Activated CD8-positive, alpha-beta memory T cell treated with anti-CD3 and anti-CD28 coated beads, Interleukin-2, amount 50 U/mL, for 48 hours (primary cell): ENCODE data around the gene DNAH9.

Source experiments
- DNase-seq: peaks from one replicate; pipeline ENCODE4 v3.0.0-alpha.2; 2020

Gene DNAH9

GRCh38 chr17:11780621-11781020 lies 182.4 kb downstream of the DNAH9 start:
- no peak for DNase-seq

- no peak for DNase-seq
Observed at GRCh38 chr17:11786711-11787438, 188.6 kb downstream of the DNAH9 start.

GRCh38 chr17:11795906-11796305 lies 197.6 kb downstream of the DNAH9 start:
- no peak for DNase-seq

GRCh38 chr17:11797803-11798202 lies 199.5 kb downstream of the DNAH9 start:
- DNase-seq: no peak

GRCh38 chr17:11803231-11803969 lies 205.1 kb downstream of the DNAH9 start:
- DNase-seq: no peak

GRCh38 chr17:11805138-11805537 lies 206.9 kb downstream of the DNAH9 start:
- no peak for DNase-seq

- no peak for DNase-seq
Observed at GRCh38 chr17:11805952-11806351, 207.7 kb downstream of the DNAH9 start.

GRCh38 chr17:11807606-11808005 lies 209.3 kb downstream of the DNAH9 start:
- DNase-seq: no peak

GRCh38 chr17:11813278-11813677 lies 215.0 kb downstream of the DNAH9 start:
- no peak for DNase-seq

- no peak for DNase-seq
Observed at GRCh38 chr17:11813871-11814270, 215.6 kb downstream of the DNAH9 start.

- DNase-seq: no peak
Observed at GRCh38 chr17:11814655-11815262, 216.5 kb downstream of the DNAH9 start.

- no peak for DNase-seq
Observed at GRCh38 chr17:11816409-11816808, 218.1 kb downstream of the DNAH9 start.

- no peak for DNase-seq
Observed at GRCh38 chr17:11823862-11824261, 225.6 kb downstream of the DNAH9 start.

GRCh38 chr17:11825572-11826209 lies 227.4 kb downstream of the DNAH9 start:
- no peak for DNase-seq

GRCh38 chr17:11832401-11833137 lies 234.3 kb downstream of the DNAH9 start:
- no peak for DNase-seq

- DNase-seq: no peak
Observed at GRCh38 chr17:11836508-11836907, 238.2 kb downstream of the DNAH9 start.

- DNase-seq: no peak
Observed at GRCh38 chr17:11840052-11840451, 241.8 kb downstream of the DNAH9 start.

- no peak for DNase-seq
Observed at GRCh38 chr17:11840831-11841230, 242.6 kb downstream of the DNAH9 start.

GRCh38 chr17:11848330-11848729 lies 250.1 kb downstream of the DNAH9 start:
- DNase-seq: no peak

- DNase-seq: no peak
Observed at GRCh38 chr17:11852231-11852630, 254.0 kb downstream of the DNAH9 start.

- DNase-seq: no peak
Observed at GRCh38 chr17:11852912-11853311, 254.6 kb downstream of the DNAH9 start.

GRCh38 chr17:11853321-11854151 lies 255.3 kb downstream of the DNAH9 start:
- DNase-seq: no peak
